Measurements from ENCODE around the gene GPRIN1. TPM values are rescaled to one million over a fixed set of nuclear protein-coding genes. Genes with fewer than 3 reads are reported as not detected.

Gene GPRIN1
- total and polyA plus RNA-seq, 2 of the 4 experiments (the other 2 are of a cell fraction), result 3.0 to 4.7 TPM

DNA sequence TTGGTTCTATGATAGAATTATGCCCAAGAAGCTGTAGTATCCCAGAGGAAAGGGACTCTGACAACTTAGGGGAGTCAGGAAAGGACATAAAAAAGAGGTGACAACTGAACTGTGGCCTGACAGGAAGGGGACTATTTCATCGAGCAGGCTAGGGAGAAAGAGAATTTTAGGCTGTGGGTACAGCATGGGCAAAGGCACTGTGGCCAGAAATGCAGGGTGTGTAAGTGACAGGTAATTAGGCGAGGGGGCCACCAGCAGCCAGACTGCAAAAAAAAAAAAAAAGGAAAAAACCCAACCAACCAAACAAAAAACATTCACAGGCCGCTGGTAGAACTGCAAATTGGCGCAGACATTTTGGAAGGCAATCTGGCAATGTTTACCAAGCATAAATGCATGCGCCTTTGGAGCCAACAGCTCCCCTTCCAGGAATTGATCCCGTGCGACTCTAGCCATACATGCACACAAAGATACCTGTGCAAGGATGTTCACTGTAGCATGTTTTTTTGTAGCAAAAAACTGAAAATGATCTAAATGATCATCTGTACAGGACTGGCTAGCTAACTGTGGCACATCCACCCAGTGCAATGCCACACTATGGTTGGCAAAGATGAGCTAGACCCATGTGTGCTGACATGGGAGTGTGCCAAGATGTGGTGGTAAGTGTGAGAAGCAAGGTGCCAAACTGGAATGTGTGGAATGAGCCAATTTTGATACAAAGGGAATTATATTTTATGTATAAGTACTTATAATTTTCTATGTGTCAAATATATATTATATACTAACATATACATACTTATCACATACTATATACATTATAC is 21.6 kb upstream of the GPRIN1 start:
- ATAC-seq (ENCODE audit: low read depth) (no peak), DNase-seq (no peak)
- no peak overlapping the region for H3K9ac ChIP-seq (ENCODE audit: low read depth, low read length)
- peaks cover 72% of the 10 kb centered on the region for H3K27me3 ChIP-seq (ENCODE audit: control insufficient read depth, insufficient read depth, low read length)
- no peak overlapping the region for H3K4me2 ChIP-seq (ENCODE audit: low read depth, low read length)
- no peak overlapping the region for H3K56ac ChIP-seq (ENCODE audit: extremely low read depth, insufficient read depth, low read length)
- peaks cover 2% of the 10 kb centered on the region; the same call in 1 of the 2 replicates for H3K4me1 ChIP-seq (ENCODE audit: control insufficient read depth, insufficient read depth, low read length)
- no peak overlapping the region for H3K4me3 ChIP-seq (ENCODE audit: insufficient read depth, low read depth, low read length)
- H3K9me1 ChIP-seq (ENCODE audit: insufficient read depth, low read length), result peaks cover 3% of the 10 kb centered on the region; the same call in 1 of the 2 replicates
- H3K14ac ChIP-seq (replicated peaks; ENCODE audit: low read depth, low read length), result no peak overlapping the region
- no peak overlapping the region for H3K4ac ChIP-seq (ENCODE audit: low read depth, low read length)
- no peaks in the 10 kb centered on the region for H3K36me3 ChIP-seq (ENCODE audit: control insufficient read depth, insufficient read depth, low read length)
- no peak overlapping the region for H4K91ac ChIP-seq (ENCODE audit: insufficient read depth, low read depth, low read length)
- no peak overlapping the region for H3K27ac ChIP-seq (ENCODE audit: insufficient read depth, low read length)
- TF ChIP-seq, protein P1, sequence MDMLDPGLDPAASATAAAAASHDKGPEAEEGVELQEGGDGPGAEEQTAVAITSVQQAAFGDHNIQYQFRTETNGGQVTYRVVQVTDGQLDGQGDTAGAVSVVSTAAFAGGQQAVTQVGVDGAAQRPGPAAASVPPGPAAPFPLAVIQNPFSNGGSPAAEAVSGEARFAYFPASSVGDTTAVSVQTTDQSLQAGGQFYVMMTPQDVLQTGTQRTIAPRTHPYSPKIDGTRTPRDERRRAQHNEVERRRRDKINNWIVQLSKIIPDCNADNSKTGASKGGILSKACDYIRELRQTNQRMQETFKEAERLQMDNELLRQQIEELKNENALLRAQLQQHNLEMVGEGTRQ (IDR thresholded peaks at IDR 0.05; ENCODE audit: low read depth, low read length), result no peak
- no peak for TF ChIP-seq POLR2A (IDR thresholded peaks at IDR 0.05; ENCODE audit: low read depth, low read length)
- no peak for TF ChIP-seq BHLHE40 (IDR thresholded peaks at IDR 0.05; ENCODE audit: low read depth, low read length)
- TF ChIP-seq RCOR1 (IDR thresholded peaks at IDR 0.05; ENCODE audit: insufficient replicate concordance, low read length), result no peak
- TF ChIP-seq, protein P2, sequence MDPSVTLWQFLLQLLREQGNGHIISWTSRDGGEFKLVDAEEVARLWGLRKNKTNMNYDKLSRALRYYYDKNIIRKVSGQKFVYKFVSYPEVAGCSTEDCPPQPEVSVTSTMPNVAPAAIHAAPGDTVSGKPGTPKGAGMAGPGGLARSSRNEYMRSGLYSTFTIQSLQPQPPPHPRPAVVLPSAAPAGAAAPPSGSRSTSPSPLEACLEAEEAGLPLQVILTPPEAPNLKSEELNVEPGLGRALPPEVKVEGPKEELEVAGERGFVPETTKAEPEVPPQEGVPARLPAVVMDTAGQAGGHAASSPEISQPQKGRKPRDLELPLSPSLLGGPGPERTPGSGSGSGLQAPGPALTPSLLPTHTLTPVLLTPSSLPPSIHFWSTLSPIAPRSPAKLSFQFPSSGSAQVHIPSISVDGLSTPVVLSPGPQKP (IDR thresholded peaks at IDR 0.05; ENCODE audit: borderline replicate concordance, low read depth, low read length), result no peak
- TF ChIP-seq RFX5 (IDR thresholded peaks at IDR 0.05; ENCODE audit: low read depth, low read length), result no peak
- no peak for TF ChIP-seq CHD1 (IDR thresholded peaks at IDR 0.05; ENCODE audit: low read depth, low read length)
- TF ChIP-seq RAD21 (IDR thresholded peaks at IDR 0.05; ENCODE audit: low read length), result no peak
- no peak for TF ChIP-seq FOS (IDR thresholded peaks at IDR 0.05; ENCODE audit: low read depth, low read length)
- H2BK20ac ChIP-seq (ENCODE audit: low read depth, low read length), result no peak overlapping the region
- H4K8ac ChIP-seq (ENCODE audit: low read depth in 2 of 2, low read length in 2 of 2), result no peak overlapping the region
- H2AK9ac ChIP-seq (replicated peaks; ENCODE audit: low read depth, low read length, poor library complexity), result no peak overlapping the region
- H2AFZ ChIP-seq (replicated peaks; ENCODE audit: low read length, poor library complexity), result no peak overlapping the region
- no CpG with 5 or more reads among the region's 7 CpGs for WGBS, 2 experiments (ENCODE audit: extremely low coverage in 2 of 2, insufficient read length in 1 of 2)
- H4K5ac ChIP-seq (ENCODE audit: low read depth, low read length), result no peak overlapping the region
- in situ Hi-C loops (cut with MboI; ENCODE audit: low sequenced_read_pairs), result no loop called here
- no peak overlapping the region for H3K23ac ChIP-seq (ENCODE audit: low read depth, low read length)
- H4K20me1 ChIP-seq (ENCODE audit: insufficient read depth, low read length), result no peaks in the 10 kb centered on the region; the same call in 1 of the 2 replicates
- no peak overlapping the region for H2BK5ac ChIP-seq (ENCODE audit: low read depth, low read length, poor library complexity, severe bottlenecking)
- CTCF ChIA-PET, result interaction anchor here (1.1 to 1.9 kb wide), 2 partner anchors 29 kb away, joined by 3 to 5 read pairs; no protein-coding TSS in a partner anchor
- POLR2A ChIA-PET (ENCODE audit: unreplicated experiment), result no interaction called here
- H3K79me1 ChIP-seq (ENCODE audit: low read depth in 1 of 2, low read length in 2 of 2), result no peaks in the 10 kb centered on the region
- no peak overlapping the region for H2AK5ac ChIP-seq (ENCODE audit: low read depth, low read length)
- H3K18ac ChIP-seq (ENCODE audit: low read depth, low read length), result no peak overlapping the region
- peaks cover 5% of the 10 kb centered on the region for H3K9me3 ChIP-seq (ENCODE audit: control insufficient read depth, insufficient read depth, low read length)
- no TSS peak for BruUV-seq (replicated peaks)
- dilution Hi-C loops (cut with HindIII; ENCODE audit: low sequenced_read_pairs, unreplicated experiment), result no loop called here
- no peak overlapping the region for H2BK15ac ChIP-seq (ENCODE audit: low read depth, low read length)
- H2BK120ac ChIP-seq (ENCODE audit: low read depth, low read length), result no peak overlapping the region
- intact Hi-C loops (cut with micrococcal nuclease), result no loop called here

Data from IMR-90 (cell line).